Cardiac fibroblast (primary cell): Measurements from ENCODE around the gene THBS2.

Experiments used
- DNase-seq, 2 donors: peaks; one replicate each; pipeline versions ENCODE4 v3.0.0 to v3.0.0-alpha.2; 2010; ENCODE audit warnings: low read depth in 2 of 2
- H3K4me3 ChIP-seq, 2 donors: replicated peaks in 1 of 2; 1 replicate in 1 of 2; 2 replicates in 1 of 2; pipeline ENCODE4 v1.5.1; 2011; ENCODE audit warnings: low read depth in 2 of 2, low read length in 2 of 2, mild to moderate bottlenecking in 2 of 2, moderate library complexity in 1 of 2
- CTCF ChIP-seq: IDR thresholded peaks from one replicate; pipeline ENCODE4 v1.5.1; 2011; ENCODE audit warnings: low read depth, mild to moderate bottlenecking, low read length, inconsistent platforms

The THBS2 gene

GRCh38 chr6:169239181-169239580, 14.5 kb downstream of the THBS2 start:
- no peak for DNase-seq
- H3K4me3 ChIP-seq = no peak overlapping the region
- no peak for TF ChIP-seq CTCF

DNA sequence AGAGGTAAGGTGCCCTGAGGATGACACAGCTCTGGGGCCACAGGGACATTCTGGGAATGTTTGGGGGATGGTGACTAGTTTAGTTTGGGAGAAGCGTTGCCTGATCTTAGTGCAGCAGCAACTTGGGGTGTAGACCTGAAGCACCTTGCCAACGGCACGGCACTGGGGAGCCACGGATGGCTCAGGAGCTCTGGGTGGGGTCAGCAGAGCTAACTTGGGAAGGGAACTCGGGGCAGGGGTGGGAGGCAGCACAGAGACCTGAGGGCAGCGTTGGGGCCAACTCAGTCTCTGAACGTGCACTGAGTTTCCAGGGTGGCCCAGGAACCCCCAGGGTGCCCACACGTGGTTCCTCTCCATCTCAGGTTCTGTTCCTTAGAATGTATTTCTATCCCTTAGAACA, 14.9 kb downstream of the THBS2 start:
- DNase-seq = no peak
- no peak overlapping the region for H3K4me3 ChIP-seq
- no peak for TF ChIP-seq CTCF

DNA sequence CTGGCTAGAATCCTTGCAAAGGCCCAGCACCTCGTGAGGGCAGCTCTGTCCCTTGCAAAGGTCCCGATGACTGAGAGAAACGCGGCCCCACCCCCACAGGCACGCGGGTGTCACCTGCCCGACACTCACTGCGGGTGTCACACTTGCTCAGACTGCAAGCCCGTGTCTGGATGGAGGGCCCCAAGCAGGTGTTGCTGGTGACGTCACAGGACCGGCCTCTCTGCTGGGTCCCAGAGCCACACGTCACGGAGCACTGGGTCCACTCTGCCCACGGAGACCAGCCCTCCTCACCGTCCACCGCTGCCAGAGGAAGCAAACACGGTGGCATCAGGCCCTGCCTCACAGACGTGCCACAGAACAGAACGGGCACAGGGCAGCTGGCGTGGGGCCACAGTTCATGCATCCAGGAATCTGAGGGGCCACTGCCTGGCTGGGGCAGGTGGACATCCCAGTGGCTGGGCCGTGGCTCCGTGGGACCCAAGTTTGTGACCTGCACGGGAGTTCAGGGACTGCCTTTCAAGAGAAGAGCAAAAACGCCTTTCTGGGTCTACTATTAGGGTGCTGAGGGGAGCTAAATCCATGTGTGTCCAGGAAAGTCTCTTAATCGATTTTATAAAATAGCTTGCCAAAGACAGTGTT, 16.0 kb downstream of the THBS2 start:
- DNase-seq = no peak
- no peak overlapping the region for H3K4me3 ChIP-seq
- no peak for TF ChIP-seq CTCF

DNA sequence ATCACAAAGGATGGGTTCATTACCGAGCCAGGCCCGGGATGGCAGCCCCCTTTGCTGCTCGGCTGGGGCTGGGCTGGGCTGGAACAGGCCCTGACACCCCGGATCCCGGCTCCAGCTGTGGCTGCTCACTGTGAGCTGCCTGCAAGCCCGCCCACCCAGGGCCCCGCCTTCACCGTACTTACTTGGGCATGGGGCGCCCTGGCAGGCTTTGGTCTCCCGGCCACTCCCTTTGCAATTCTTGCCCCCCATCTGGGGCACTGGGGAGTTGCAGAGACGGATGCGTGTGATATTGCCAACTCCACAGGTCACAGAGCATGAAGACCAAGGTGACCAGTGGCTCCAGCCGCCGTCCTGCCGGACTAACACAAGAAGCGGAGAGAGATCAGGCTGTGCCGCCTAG, 16.7 kb downstream of the THBS2 start:
- no peak overlapping the region for H3K4me3 ChIP-seq
- DNase-seq = no peak
- no peak for TF ChIP-seq CTCF

DNA sequence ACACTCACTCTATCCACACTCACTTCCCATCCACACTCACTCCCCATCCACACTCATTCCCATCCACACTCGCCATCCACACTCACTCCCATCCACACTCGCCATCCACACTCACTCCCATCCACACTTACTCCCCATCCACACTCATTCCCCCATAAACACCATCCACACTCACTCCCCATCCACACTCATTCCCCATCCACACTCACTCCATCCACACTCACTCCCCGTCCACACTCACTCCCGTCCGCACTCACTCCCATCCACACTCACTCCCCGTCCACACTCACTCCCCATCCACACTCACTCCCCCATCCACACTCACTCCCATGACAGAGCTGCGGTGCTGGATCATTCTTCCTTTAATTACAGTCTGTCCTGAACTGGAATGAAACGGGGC, 17.1 kb downstream of the THBS2 start:
- TF ChIP-seq CTCF = no peak
- no peak for DNase-seq
- H3K4me3 ChIP-seq = no peak overlapping the region

DNA sequence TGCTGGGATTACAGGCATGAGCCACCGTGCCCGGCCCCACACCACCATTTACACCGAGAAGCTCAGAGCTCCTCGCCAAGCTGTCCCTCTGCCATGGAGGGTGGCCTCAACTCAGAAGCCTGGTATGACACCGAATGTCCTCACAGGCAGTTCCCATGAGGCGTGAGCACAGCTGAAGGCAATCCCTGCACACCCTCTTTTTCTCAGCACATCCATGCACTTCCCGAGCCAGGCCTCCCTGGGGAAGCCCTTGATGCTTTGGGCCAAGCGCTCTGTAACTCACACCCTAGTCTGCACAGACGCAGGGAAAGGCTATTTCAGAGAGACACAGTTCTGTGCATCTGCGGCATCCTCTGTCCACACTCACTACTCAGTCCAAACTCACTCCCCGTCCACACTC, 18.4 kb downstream of the THBS2 start:
- H3K4me3 ChIP-seq = no peak overlapping the region
- TF ChIP-seq CTCF = no peak
- DNase-seq = no peak

DNA sequence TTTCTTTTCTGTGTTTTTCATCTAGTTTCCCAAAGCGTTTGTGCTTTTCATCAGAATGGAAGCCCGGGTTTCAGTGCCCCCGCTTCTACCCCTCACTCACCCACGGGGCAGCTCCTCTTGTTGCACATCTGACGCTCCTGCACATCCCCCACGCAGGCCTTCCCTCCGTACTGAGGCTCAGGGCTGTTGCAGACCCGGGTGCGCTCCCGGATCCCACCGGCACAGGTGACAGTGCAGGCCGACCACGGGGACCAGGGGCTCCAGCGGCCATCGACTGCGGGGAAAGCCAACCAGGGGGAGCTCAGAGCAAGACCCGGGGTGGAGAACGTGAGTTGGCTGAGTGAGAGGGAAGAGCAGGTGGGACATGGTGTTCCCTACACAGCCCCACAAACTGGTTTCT, 19.0 kb downstream of the THBS2 start:
- TF ChIP-seq CTCF = no peak
- no peak overlapping the region for H3K4me3 ChIP-seq
- DNase-seq = no peak
